ENCODE data around the gene TNFRSF12A. TPM values are rescaled to one million over a fixed set of nuclear protein-coding genes. Genes with fewer than 3 reads are reported as not detected.

Gene TNFRSF12A
- total and polyA plus RNA-seq, 2 of the 8 experiments (the other 6 are each of a cell fraction or from before 2014, with no cell fraction given) = 81.0 to 82.5 TPM

GRCh38 chr16:2976201-2976600 is 44.0 kb upstream of the TNFRSF12A start (continued):
- TF ChIP-seq NANOG (IDR thresholded peaks at IDR 0.05; ENCODE audit: insufficient read depth, low read depth, low read length, poor library complexity, severe bottlenecking) (no peak), GABPA (IDR thresholded peaks at IDR 0.05; ENCODE audit: borderline replicate concordance, insufficient read depth, low read length) (no peak), BCL11A (IDR thresholded peaks at IDR 0.05; ENCODE audit: low read depth in 2 of 2, low read length in 2 of 2) (no peak), TAF1 (IDR thresholded peaks at IDR 0.05; ENCODE audit: low read depth, low read length) (no peak), SUZ12 (IDR thresholded peaks at IDR 0.05; ENCODE audit: low read length) (no peak), YY1 (IDR thresholded peaks at IDR 0.05; ENCODE audit: low read depth, low read length) (no peak), TCF12 (IDR thresholded peaks at IDR 0.05; ENCODE audit: low read depth, low read length) (no peak)
